Cardiac muscle cell (in vitro differentiated cells and primary cell): ENCODE measurements around the gene ITFG1. TPM values are rescaled to one million over a fixed set of nuclear protein-coding genes. Genes with fewer than 3 reads are reported as not detected.
"Not testable (repeated sequence)": the region's sequence is repeated elsewhere in the genome, so short reads cannot be mapped to it uniquely, and the experiment has no call there.

Experiments used
- DNase-seq, 2 donors: peaks; one replicate each; pipeline versions ENCODE4 v3.0.0 to v3.0.0-alpha.2; 2010 to 2017; ENCODE audit warnings: low read depth in 1 of 2, low spot score in 1 of 2
- H3K27ac ChIP-seq: fragments of 200-600 bp; sonication (generic); 2 replicates; pipeline ENCODE4 v1.5.1; 2016
- H3K27me3 ChIP-seq: fragments of 200-600 bp; sonication (generic); 2 replicates; pipeline ENCODE4 v1.6.0; 2016; ENCODE audit warnings: control low read depth
- H3K36me3 ChIP-seq: fragments of 200-600 bp; sonication (generic); 2 replicates; pipeline ENCODE4 v1.5.1; 2016; ENCODE audit warnings: control low read depth
- H3K4me1 ChIP-seq: fragments of 200-600 bp; sonication (generic); 2 replicates; pipeline ENCODE4 v1.8.1; 2017; ENCODE audit warnings: low read depth, mild to moderate bottlenecking, mixed run types
- H3K4me3 ChIP-seq: fragments of 200-600 bp; sonication (generic); 2 replicates; pipeline ENCODE4 v1.5.1; 2016; ENCODE audit warnings: mild to moderate bottlenecking
- H3K9me3 ChIP-seq: fragments of 200-600 bp; sonication (generic); 2 replicates; pipeline ENCODE4 v1.5.1; 2017; ENCODE audit warnings: low read depth, mild to moderate bottlenecking, control low read depth
- CTCF ChIP-seq: IDR thresholded peaks from 2 replicates; pipeline ENCODE4 v1.5.1; 2012; ENCODE audit warnings: low read depth, mild to moderate bottlenecking, low read length
- polyA plus RNA-seq: library from polyadenylated mRNA; unstranded; fragments of >200 nt; fragmentation: Nextera tagmentation; extraction: Ambion mirVana; gene quantifications from 2 replicates; pipeline ENCODE4 v1.2.1, GENCODE V29; 2016
- total RNA-seq: library from RNA; depleted of rRNA; stranded (reverse); fragments of >200 nt; gene quantifications from 2 replicates; pipeline ENCODE4 v1.2.3, GENCODE V29; 2016

The ITFG1 gene
- total and polyA plus RNA-seq, 2 experiments from 2014 or later = 44.5 to 118 TPM

GRCh38 chr16:47449788-47450187 is 11.1 kb downstream of the ITFG1 start:
- no peak overlapping the region for H3K4me3 ChIP-seq
- TF ChIP-seq CTCF = no peak
- H3K27ac ChIP-seq = peak overlapping the region; percentile 55
- DNase-seq = no peak
- no peaks in the 10 kb centered on the region for H3K27me3 ChIP-seq
- peaks cover 35% of the 10 kb centered on the region for H3K4me1 ChIP-seq
- no peaks in the 10 kb centered on the region for H3K9me3 ChIP-seq
- H3K36me3 ChIP-seq = peaks cover 20% of the 10 kb centered on the region

- H3K36me3 ChIP-seq = peaks cover 20% of the 10 kb centered on the region
- peak overlapping the region; percentile 22 for H3K27ac ChIP-seq
- H3K4me3 ChIP-seq = no peak overlapping the region
- TF ChIP-seq CTCF = no peak
- peaks cover 35% of the 10 kb centered on the region for H3K4me1 ChIP-seq
- no peaks in the 10 kb centered on the region for H3K9me3 ChIP-seq
- DNase-seq = no peak
- H3K27me3 ChIP-seq = no peaks in the 10 kb centered on the region
Measured at GRCh38 chr16:47448830-47449575, 11.9 kb downstream of the ITFG1 start.

- H3K4me1 ChIP-seq = peaks cover 30% of the 10 kb centered on the region
- no peak overlapping the region for H3K27ac ChIP-seq
- H3K9me3 ChIP-seq = no peaks in the 10 kb centered on the region
- peaks cover 3% of the 10 kb centered on the region for H3K36me3 ChIP-seq
- no peak for TF ChIP-seq CTCF
- no peak for DNase-seq
- H3K27me3 ChIP-seq = no peaks in the 10 kb centered on the region
- H3K4me3 ChIP-seq = no peak overlapping the region
Measured at GRCh38 chr16:47446431-47446830, 14.4 kb downstream of the ITFG1 start.

DNA sequence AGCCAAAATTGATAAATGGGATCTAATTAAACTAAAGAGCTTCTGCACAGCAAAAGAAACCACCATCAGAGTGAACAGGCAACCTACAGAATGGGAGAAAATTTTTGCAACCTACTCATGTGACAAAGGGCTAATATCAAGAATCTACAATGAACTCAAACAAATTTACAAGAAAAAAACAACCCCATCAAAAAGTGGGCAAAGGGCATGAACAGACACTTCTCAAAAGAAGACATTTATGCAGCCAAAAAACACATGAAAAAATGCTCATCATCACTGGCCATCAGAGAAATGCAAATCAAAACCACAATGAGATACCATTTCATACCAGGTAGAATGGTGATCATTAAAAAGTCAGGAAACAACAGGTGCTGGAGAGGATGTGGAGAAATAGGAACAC is 18.0 kb downstream of the ITFG1 start:
- not testable (repeated sequence) for H3K27me3 ChIP-seq, H3K9me3 ChIP-seq, DNase-seq, H3K36me3 ChIP-seq, H3K4me1 ChIP-seq, H3K27ac ChIP-seq, H3K4me3 ChIP-seq

DNA sequence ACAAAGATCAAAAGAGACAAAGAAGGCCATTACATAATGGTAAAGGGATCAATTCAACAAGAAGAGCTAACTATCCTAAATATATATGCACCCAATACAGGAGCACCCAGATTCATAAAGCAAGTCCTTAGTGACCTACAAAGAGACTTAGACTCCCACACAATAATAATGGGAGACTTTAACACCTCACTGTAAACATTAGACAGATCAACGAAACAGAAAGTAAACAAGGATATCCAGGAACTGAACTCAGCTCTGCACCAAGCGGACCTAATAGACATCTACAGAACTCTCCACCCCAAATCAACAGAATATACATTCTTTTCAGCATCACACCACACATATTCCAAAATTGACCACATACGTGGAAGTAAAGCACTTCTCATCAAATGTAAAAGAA is 20.8 kb downstream of the ITFG1 start:
- not testable (repeated sequence) for H3K27me3 ChIP-seq, H3K9me3 ChIP-seq, DNase-seq

DNA sequence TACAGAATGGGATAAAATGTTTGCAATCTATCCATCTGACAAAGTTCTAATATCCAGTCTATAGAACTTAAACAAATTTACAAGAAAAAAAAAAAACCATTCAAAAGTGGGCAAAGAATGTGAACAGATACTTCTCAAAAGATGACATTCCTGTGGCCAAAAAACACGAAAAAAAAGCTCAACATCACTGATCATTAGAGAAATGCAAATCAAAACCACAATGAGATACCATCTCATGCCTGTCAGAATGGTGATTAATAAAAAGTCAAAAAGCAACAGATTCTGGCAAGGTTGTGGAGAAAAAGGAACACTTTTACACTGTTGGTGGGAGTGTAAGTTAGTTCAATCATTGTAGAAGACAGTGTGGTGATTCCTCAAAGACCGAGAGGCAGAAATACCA is 26.6 kb downstream of the ITFG1 start:
- H3K27me3 ChIP-seq, H3K4me3 ChIP-seq, H3K4me1 ChIP-seq, H3K27ac ChIP-seq, H3K9me3 ChIP-seq, H3K36me3 ChIP-seq, DNase-seq: not testable (repeated sequence)

More for the DNA sequence above, 20.8 kb downstream of the ITFG1 start:
- H3K27ac ChIP-seq, H3K4me1 ChIP-seq, H3K4me3 ChIP-seq, H3K36me3 ChIP-seq: not testable (repeated sequence)

DNA sequence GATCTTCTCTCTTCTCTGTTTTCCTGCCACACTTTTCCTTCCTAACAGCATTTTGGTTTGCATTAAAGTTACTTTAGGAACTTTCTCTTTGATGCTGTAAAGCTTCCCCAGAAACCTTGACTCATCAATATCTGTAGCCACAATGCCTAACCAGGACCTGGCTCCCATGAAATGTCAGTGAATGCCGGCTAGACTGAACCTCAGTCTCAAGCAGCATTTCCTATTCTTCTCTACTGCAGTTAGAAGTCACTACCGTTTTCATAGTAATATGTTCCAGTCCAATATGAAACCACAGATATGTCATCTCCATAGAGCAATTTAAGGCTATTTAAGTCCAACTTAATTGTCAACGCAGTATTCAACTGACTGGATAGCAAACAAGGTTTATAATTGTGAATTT is 28.9 kb downstream of the ITFG1 start:
- peaks cover 14% of the 10 kb centered on the region for H3K36me3 ChIP-seq
- H3K27ac ChIP-seq = no peak overlapping the region
- DNase-seq = no peak
- no peaks in the 10 kb centered on the region for H3K27me3 ChIP-seq
- H3K4me1 ChIP-seq = no peaks in the 10 kb centered on the region
- no peak overlapping the region for H3K4me3 ChIP-seq
- H3K9me3 ChIP-seq = no peaks in the 10 kb centered on the region
- no peak for TF ChIP-seq CTCF
